ENCODE results near the gene SLC35F3. TPM values are rescaled to one million over a fixed set of nuclear protein-coding genes. Genes with fewer than 3 reads are reported as not detected.

Gene SLC35F3
- total and polyA plus RNA-seq, 9 of the 15 experiments (the other 6 are each of a cell fraction or from before 2014, with no cell fraction given): 0.04 to 0.07 (median 0.04) TPM; not detected in 6

GRCh38 chr1:234324821-234325220 is 420.3 kb downstream of the SLC35F3 start:
- Histone ChIP-seq H3K9me1 (ENCODE audit: control insufficient read depth, insufficient read depth, low read length) (no peaks in the 10 kb centered on the region), H3K4me3 (no peak overlapping the region), H4K20me1 (replicated peaks; ENCODE audit: control insufficient read depth, insufficient read depth, low read length) (no peaks in the 10 kb centered on the region), H3K27ac (ENCODE audit: extremely low read depth, low read depth, low read length) (no peak overlapping the region), H3K9ac (ENCODE audit: insufficient read depth in 1 of 2, low read depth in 2 of 2, low read length in 2 of 2) (no peak overlapping the region), H2AFZ (ENCODE audit: low read depth, low read length) (no peak overlapping the region), H3K36me3 (ENCODE audit: control insufficient read depth, insufficient read depth, low read length) (no peaks in the 10 kb centered on the region), H3K9me3 (replicated peaks; ENCODE audit: control insufficient read depth, insufficient read depth, low read depth, low read length) (no peaks in the 10 kb centered on the region), H3K79me2 (ENCODE audit: control insufficient read depth, insufficient read depth, low read length) (no peaks in the 10 kb centered on the region), H3K27me3 (ENCODE audit: control insufficient read depth in 2 of 2, insufficient read depth in 2 of 2, low read length in 2 of 2) (peaks cover 26 to 36% of the 10 kb centered on the region in 2 experiments), H3K4me1 (replicated peaks in 1 of 2; ENCODE audit: control insufficient read depth in 2 of 2, insufficient read depth in 2 of 2, low read length in 2 of 2) (no peaks in the 10 kb centered on the region; a peak in 3 of 5 replicates), H3K4me2 (ENCODE audit: insufficient read depth, low read length) (no peak overlapping the region)
- ChIA-PET POLR2A (interaction anchor here (0.6 kb wide), 1 partner anchor 54 kb away, joined by 3 read pairs; no protein-coding TSS in a partner anchor), CTCF (ENCODE audit: low intra/inter-chr PET ratio) (no interaction called here)
- in situ Hi-C loops (cut with MboI): loop anchor here (5.0 to 10.0 kb wide), 3 partner anchors 157 to 770 kb away; no protein-coding TSS in a partner anchor
- WGBS (ENCODE audit: insufficient coverage, low coverage, missing lambda C conversion rate): 2% methylated on average over 6 of the region's 6 CpGs
- no peak for DNase-seq (ENCODE audit: extremely low read depth in 1 of 4, low spot score in 3 of 4)
- no peak for ATAC-seq
- intact Hi-C loops (cut with micrococcal nuclease): loop anchor here (5.0 kb wide), 2 partner anchors 82 to 767 kb away; no protein-coding TSS in a partner anchor
- BruUV-seq (replicated peaks): no TSS peak
- TF ChIP-seq CREB3 (tag; conservative IDR thresholded peaks at IDR 0.05; ENCODE audit: low read depth) (no peak), LCOR (CRISPR knock-in tag; IDR thresholded peaks at IDR 0.05) (no peak)
- FAIRE-seq: no peak

- BruUV-seq (replicated peaks): no TSS peak
- Histone ChIP-seq H4K20me1 (replicated peaks; ENCODE audit: control insufficient read depth, insufficient read depth, low read length) (no peaks in the 10 kb centered on the region), H3K4me1 (replicated peaks in 1 of 2; ENCODE audit: control insufficient read depth in 2 of 2, insufficient read depth in 2 of 2, low read length in 2 of 2) (no peaks in the 10 kb centered on the region; a peak in 3 of 5 replicates), H3K4me3 (no peak overlapping the region), H3K9ac (ENCODE audit: insufficient read depth in 1 of 2, low read depth in 2 of 2, low read length in 2 of 2) (no peak overlapping the region), H3K9me1 (ENCODE audit: control insufficient read depth, insufficient read depth, low read length) (no peaks in the 10 kb centered on the region), H3K36me3 (ENCODE audit: control insufficient read depth, insufficient read depth, low read length) (no peaks in the 10 kb centered on the region), H3K27me3 (ENCODE audit: control insufficient read depth in 2 of 2, insufficient read depth in 2 of 2, low read length in 2 of 2) (peaks cover 19 to 33% of the 10 kb centered on the region in 2 experiments), H3K4me2 (ENCODE audit: insufficient read depth, low read length) (no peak overlapping the region; the same call in 1 of the 2 replicates), H3K9me3 (replicated peaks; ENCODE audit: control insufficient read depth, insufficient read depth, low read depth, low read length) (no peaks in the 10 kb centered on the region), H2AFZ (ENCODE audit: low read depth, low read length) (peak overlapping the region; percentile 66), H3K79me2 (ENCODE audit: control insufficient read depth, insufficient read depth, low read length) (no peaks in the 10 kb centered on the region), H3K27ac (ENCODE audit: extremely low read depth, low read depth, low read length) (no peak overlapping the region)
- DNase-seq (ENCODE audit: extremely low read depth in 1 of 4, low spot score in 3 of 4) (no peak), FAIRE-seq (no peak), ATAC-seq (no peak)
- ChIA-PET CTCF (ENCODE audit: low intra/inter-chr PET ratio) (interaction anchor here (0.6 kb wide), 1 partner anchor 187 kb away, joined by 3 read pairs; no protein-coding TSS in a partner anchor), POLR2A (interaction anchor here (1.0 to 1.3 kb wide), 2 partner anchors 8 to 47 kb away, joined by 3 to 4 read pairs; no protein-coding TSS in a partner anchor)
- in situ Hi-C loops (cut with MboI): loop anchor here (10.0 kb wide), 2 partner anchors 269 to 769 kb away; no protein-coding TSS in a partner anchor
- intact Hi-C loops (cut with micrococcal nuclease): loop anchor here (5.0 kb wide), 2 partner anchors 81 to 766 kb away; no protein-coding TSS in a partner anchor
- 43% methylated on average over 6 of the region's 7 CpGs for WGBS (ENCODE audit: insufficient coverage, low coverage, missing lambda C conversion rate)
- TF ChIP-seq TCF3 (CRISPR knock-in tag; IDR thresholded peaks at IDR 0.05): no peak
- peak; percentile 91 for TF ChIP-seq ZNF512 (tag; IDR thresholded peaks at IDR 0.05)
- no peak for TF ChIP-seq ZNF699 (CRISPR knock-in tag; IDR thresholded peaks at IDR 0.05; ENCODE audit: insufficient replicate concordance)
- TF ChIP-seq NCOR1 (IDR thresholded peaks at IDR 0.05): 0 out of 2 replicates have a peak, but pooled peaks have one; percentile 8
Measured at GRCh38 chr1:234325878-234326496, 421.5 kb downstream of the SLC35F3 start.

Measured in K562 (cell line).